BLaER1 (cell line): ENCODE results near the gene RPS24.
A peak's percentile ranks its signal among the peaks of the same experiment; 100 is the strongest.

ENCODE experiments used
- H3K27ac ChIP-seq: shearing (Covaris generic); formaldehyde crosslinking; 2 replicates; pipeline ENCODE4 v1.8.1; 2022
- H3K27me3 ChIP-seq: shearing (Covaris generic); formaldehyde crosslinking; 2 replicates; pipeline ENCODE4 v1.8.1; 2022
- H3K36me3 ChIP-seq: shearing (Covaris generic); formaldehyde crosslinking; 2 replicates; pipeline ENCODE4 v1.8.1; 2022
- H3K4me1 ChIP-seq: shearing (Covaris generic); formaldehyde crosslinking; 2 replicates; pipeline ENCODE4 v1.8.1; 2022
- H3K4me2 ChIP-seq: shearing (Covaris generic); formaldehyde crosslinking; 2 replicates; pipeline ENCODE4 v1.8.1; 2022
- H3K4me3 ChIP-seq: shearing (Covaris generic); formaldehyde crosslinking; 2 replicates; pipeline ENCODE4 v1.8.1; 2022
- H3K9ac ChIP-seq: shearing (Covaris generic); formaldehyde crosslinking; 2 replicates; pipeline ENCODE4 v1.8.1; 2022
- H3K9me3 ChIP-seq: shearing (Covaris generic); formaldehyde crosslinking; 2 replicates; pipeline ENCODE4 v1.8.1; 2022
- H4K20me1 ChIP-seq: shearing (Covaris generic); formaldehyde crosslinking; 2 replicates; pipeline ENCODE4 v1.8.1; 2022
- Cebpa-rat ChIP-seq: shearing (Covaris generic); IDR thresholded peaks from 2 replicates; pipeline ENCODE4 v1.8.1; 2022

RPS24 gene

GRCh38 chr10:78025685-78026364 is 7.8 kb upstream of the RPS24 start:
- Histone ChIP-seq H3K4me3 (no peak overlapping the region), H3K27ac (no peak overlapping the region), H3K4me2 (no peak overlapping the region), H3K27me3 (no peaks in the 10 kb centered on the region), H4K20me1 (peaks cover 18% of the 10 kb centered on the region; the same call in 1 of the 2 replicates), H3K36me3 (peaks cover 67% of the 10 kb centered on the region), H3K9ac (no peak overlapping the region), H3K9me3 (no peaks in the 10 kb centered on the region), H3K4me1 (peaks cover 21% of the 10 kb centered on the region)
- no peak for TF ChIP-seq Cebpa-rat

GRCh38 chr10:78028438-78029268 is 5.0 kb upstream of the RPS24 start:
- peak overlapping the region; percentile 93 for H3K9ac ChIP-seq
- H3K4me3 ChIP-seq, result peak overlapping the region; percentile 88
- H3K27ac ChIP-seq, result peak overlapping the region; percentile 91
- H3K27me3 ChIP-seq, result no peaks in the 10 kb centered on the region
- peaks cover 27% of the 10 kb centered on the region for H3K4me1 ChIP-seq
- peak overlapping the region; percentile 91 for H3K4me2 ChIP-seq
- TF ChIP-seq Cebpa-rat, result no peak
- peaks cover 18% of the 10 kb centered on the region; the same call in 1 of the 2 replicates for H4K20me1 ChIP-seq
- no peaks in the 10 kb centered on the region for H3K9me3 ChIP-seq
- peaks cover 39% of the 10 kb centered on the region for H3K36me3 ChIP-seq

- Histone ChIP-seq H3K9me3 (no peaks in the 10 kb centered on the region), H3K4me2 (peak within 1 kb of the TSS; percentile 91), H3K36me3 (peaks cover 30% of the 10 kb centered on the region), H4K20me1 (peaks cover 22% of the 10 kb centered on the region; the same call in 1 of the 2 replicates), H3K27ac (peak within 1 kb of the TSS; percentile 91), H3K4me1 (peaks cover 27% of the 10 kb centered on the region), H3K9ac (peak within 1 kb of the TSS; percentile 93), H3K4me3 (peak within 1 kb of the TSS; percentile 88), H3K27me3 (no peaks in the 10 kb centered on the region)
- TF ChIP-seq Cebpa-rat, result no peak
Measured at GRCh38 chr10:78029269-78030226, 4.1 kb upstream of the RPS24 start, which contains the start of gene POLR3A. TSS of gene POLR3A (minus strand) at chr10:78029515. CDS start at chr10:78029407, 108 bp downstream.

- peak overlapping the region; percentile 67 for H3K4me2 ChIP-seq
- no peak for TF ChIP-seq Cebpa-rat
- H3K9me3 ChIP-seq, result no peaks in the 10 kb centered on the region
- no peaks in the 10 kb centered on the region for H3K27me3 ChIP-seq
- H3K9ac ChIP-seq, result 0 out of 2 replicates have a peak overlapping the region, but pooled peaks have one; percentile 8
- H3K27ac ChIP-seq, result no peak overlapping the region
- peak overlapping the region; percentile 83 for H3K4me3 ChIP-seq
- peaks cover 41% of the 10 kb centered on the region for H4K20me1 ChIP-seq
- peaks cover 37% of the 10 kb centered on the region for H3K36me3 ChIP-seq
- peaks cover 54% of the 10 kb centered on the region for H3K4me1 ChIP-seq
Measured at GRCh38 chr10:78033387-78033636, 351 bp upstream of the RPS24 start.

GRCh38 chr10:78035025-78035424 is 1.4 kb downstream of the RPS24 start:
- Histone ChIP-seq H3K9me3 (no peaks in the 10 kb centered on the region), H3K4me1 (peaks cover 56% of the 10 kb centered on the region), H3K27ac (peak overlapping the region; percentile 91), H4K20me1 (peaks cover 59% of the 10 kb centered on the region), H3K36me3 (peaks cover 54% of the 10 kb centered on the region), H3K4me2 (peak overlapping the region; percentile 94), H3K9ac (peak overlapping the region; percentile 94), H3K4me3 (peak overlapping the region; percentile 83), H3K27me3 (no peaks in the 10 kb centered on the region)
- TF ChIP-seq Cebpa-rat, result no peak

GRCh38 chr10:78035437-78035836 is 1.8 kb downstream of the RPS24 start:
- Histone ChIP-seq H3K27me3 (no peaks in the 10 kb centered on the region), H3K4me1 (peaks cover 55% of the 10 kb centered on the region), H3K4me3 (peak overlapping the region; percentile 83), H3K36me3 (peaks cover 58% of the 10 kb centered on the region), H3K9me3 (no peaks in the 10 kb centered on the region), H4K20me1 (peaks cover 63% of the 10 kb centered on the region), H3K27ac (no peak overlapping the region), H3K4me2 (peak overlapping the region; percentile 94), H3K9ac (peak overlapping the region; percentile 94; the same call in 1 of the 2 replicates)
- TF ChIP-seq Cebpa-rat, result no peak

- Histone ChIP-seq H3K4me2 (peak overlapping the region; percentile 94), H4K20me1 (peaks cover 69% of the 10 kb centered on the region), H3K4me1 (peaks cover 55% of the 10 kb centered on the region), H3K27ac (no peak overlapping the region), H3K36me3 (peaks cover 65% of the 10 kb centered on the region), H3K4me3 (peak overlapping the region; percentile 83; the same call in 1 of the 2 replicates), H3K27me3 (no peaks in the 10 kb centered on the region), H3K9me3 (no peaks in the 10 kb centered on the region), H3K9ac (peak overlapping the region; percentile 94; the same call in 1 of the 2 replicates)
- TF ChIP-seq Cebpa-rat, result no peak
Measured at GRCh38 chr10:78035933-78036583, 2.4 kb downstream of the RPS24 start.

GRCh38 chr10:78038105-78038504 is 4.4 kb downstream of the RPS24 start:
- no peaks in the 10 kb centered on the region for H3K9me3 ChIP-seq
- no peaks in the 10 kb centered on the region for H3K27me3 ChIP-seq
- no peak overlapping the region for H3K9ac ChIP-seq
- H3K4me2 ChIP-seq, result peak overlapping the region; percentile 94; the same call in 1 of the 2 replicates
- peaks cover 85% of the 10 kb centered on the region for H3K36me3 ChIP-seq
- peaks cover 89% of the 10 kb centered on the region for H4K20me1 ChIP-seq
- no peak for TF ChIP-seq Cebpa-rat
- no peak overlapping the region for H3K27ac ChIP-seq
- no peak overlapping the region; the same call in 1 of the 2 replicates for H3K4me3 ChIP-seq
- H3K4me1 ChIP-seq, result peaks cover 65% of the 10 kb centered on the region
